Loucy (cell line): ENCODE results near the gene CEACAM5.

ENCODE experiments used
- EZH2phosphoT487 ChIP-seq: fragments of 200-600 bp; IDR thresholded peaks from 2 replicates; pipeline ENCODE4 v1.6.1; 2018; ENCODE audit warnings: antibody characterized with exemption, mild to moderate bottlenecking, moderate library complexity, borderline replicate concordance
- TF ChIP-seq, protein P1 (sequence below): fragments of 200-600 bp; sonication (generic); conservative IDR thresholded peaks from 2 replicates; pipeline ENCODE4 v1.5.1; 2014; ENCODE audit warnings: mild to moderate bottlenecking, antibody characterized with exemption, low read length

DNA sequence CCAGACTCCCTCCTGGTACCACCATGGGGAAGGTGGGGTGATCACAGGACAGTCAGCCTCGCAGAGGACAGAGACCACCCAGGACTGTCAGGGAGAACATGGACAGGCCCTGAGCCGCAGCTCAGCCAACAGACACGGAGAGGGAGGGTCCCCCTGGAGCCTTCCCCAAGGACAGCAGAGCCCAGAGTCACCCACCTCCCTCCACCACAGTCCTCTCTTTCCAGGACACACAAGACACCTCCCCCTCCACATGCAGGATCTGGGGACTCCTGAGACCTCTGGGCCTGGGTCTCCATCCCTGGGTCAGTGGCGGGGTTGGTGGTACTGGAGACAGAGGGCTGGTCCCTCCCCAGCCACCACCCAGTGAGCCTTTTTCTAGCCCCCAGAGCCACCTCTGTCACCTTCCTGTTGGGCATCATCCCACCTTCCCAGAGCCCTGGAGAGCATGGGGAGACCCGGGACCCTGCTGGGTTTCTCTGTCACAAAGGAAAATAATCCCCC is 505 bp upstream of the CEACAM5 start:
- TF ChIP-seq, protein P1, sequence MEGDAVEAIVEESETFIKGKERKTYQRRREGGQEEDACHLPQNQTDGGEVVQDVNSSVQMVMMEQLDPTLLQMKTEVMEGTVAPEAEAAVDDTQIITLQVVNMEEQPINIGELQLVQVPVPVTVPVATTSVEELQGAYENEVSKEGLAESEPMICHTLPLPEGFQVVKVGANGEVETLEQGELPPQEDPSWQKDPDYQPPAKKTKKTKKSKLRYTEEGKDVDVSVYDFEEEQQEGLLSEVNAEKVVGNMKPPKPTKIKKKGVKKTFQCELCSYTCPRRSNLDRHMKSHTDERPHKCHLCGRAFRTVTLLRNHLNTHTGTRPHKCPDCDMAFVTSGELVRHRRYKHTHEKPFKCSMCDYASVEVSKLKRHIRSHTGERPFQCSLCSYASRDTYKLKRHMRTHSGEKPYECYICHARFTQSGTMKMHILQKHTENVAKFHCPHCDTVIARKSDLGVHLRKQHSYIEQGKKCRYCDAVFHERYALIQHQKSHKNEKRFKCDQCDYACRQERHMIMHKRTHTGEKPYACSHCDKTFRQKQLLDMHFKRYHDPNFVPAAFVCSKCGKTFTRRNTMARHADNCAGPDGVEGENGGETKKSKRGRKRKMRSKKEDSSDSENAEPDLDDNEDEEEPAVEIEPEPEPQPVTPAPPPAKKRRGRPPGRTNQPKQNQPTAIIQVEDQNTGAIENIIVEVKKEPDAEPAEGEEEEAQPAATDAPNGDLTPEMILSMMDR, result no peak
- no peak for TF ChIP-seq EZH2phosphoT487
